Panc1 (cell line): ENCODE results near the gene TMEM170B.

Experiments used
- POLR2AphosphoS5 ChIP-seq: IDR thresholded peaks from 2 replicates; pipeline ENCODE4 v1.6.1; 2012; ENCODE audit warnings: mild to moderate bottlenecking, low read depth, low read length, moderate library complexity
- SIN3A ChIP-seq: IDR thresholded peaks from 2 replicates; pipeline ENCODE4 v1.6.1; 2012; ENCODE audit warnings: low read depth, mild to moderate bottlenecking, low read length, moderate library complexity, borderline replicate concordance; ENCODE audit not compliant: insufficient read depth
- TCF7L2 ChIP-seq: IDR thresholded peaks from 2 replicates; pipeline ENCODE4 v1.6.1; 2011; ENCODE audit warnings: mild to moderate bottlenecking, low read depth, low read length, inconsistent platforms
- TF ChIP-seq, protein P1 (sequence below): fragments of 450-650 bp; IDR thresholded peaks from 2 replicates; pipeline ENCODE4 v1.5.1; 2017; ENCODE audit warnings: mild to moderate bottlenecking
- TF ChIP-seq, protein P2 (sequence below), 2 experiments: IDR thresholded peaks; 2 replicates each; pipeline ENCODE4 v1.6.1; 2011 to 2012; ENCODE audit warnings: low read depth in 2 of 2, control low read depth in 1 of 2, low read length in 1 of 2, mild to moderate bottlenecking in 1 of 2, moderate library complexity in 1 of 2; ENCODE audit not compliant: insufficient read depth in 1 of 2

DNA sequence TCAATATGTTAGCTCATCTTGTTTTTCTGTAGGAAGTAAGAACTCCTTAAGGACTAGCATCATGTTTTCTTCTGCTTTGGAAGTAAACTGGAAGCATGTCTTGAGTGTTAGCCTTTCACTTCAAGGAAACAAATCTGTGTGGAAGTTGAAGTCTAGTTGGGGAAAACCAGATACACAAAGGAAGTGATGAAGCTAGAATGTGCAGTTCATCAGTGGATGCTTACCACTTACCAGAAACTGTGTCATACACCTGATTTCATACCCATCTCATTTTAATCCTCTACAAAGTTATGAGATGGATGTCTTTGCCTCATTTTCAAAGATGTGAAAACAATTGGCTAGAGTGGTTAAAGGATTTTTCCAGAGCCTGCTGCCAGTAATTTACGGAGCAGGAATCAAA, 75.8 kb downstream of the TMEM170B start:
- TF ChIP-seq POLR2AphosphoS5 (no peak), SIN3A (no peak), TCF7L2 (no peak)
- TF ChIP-seq, protein P1, sequence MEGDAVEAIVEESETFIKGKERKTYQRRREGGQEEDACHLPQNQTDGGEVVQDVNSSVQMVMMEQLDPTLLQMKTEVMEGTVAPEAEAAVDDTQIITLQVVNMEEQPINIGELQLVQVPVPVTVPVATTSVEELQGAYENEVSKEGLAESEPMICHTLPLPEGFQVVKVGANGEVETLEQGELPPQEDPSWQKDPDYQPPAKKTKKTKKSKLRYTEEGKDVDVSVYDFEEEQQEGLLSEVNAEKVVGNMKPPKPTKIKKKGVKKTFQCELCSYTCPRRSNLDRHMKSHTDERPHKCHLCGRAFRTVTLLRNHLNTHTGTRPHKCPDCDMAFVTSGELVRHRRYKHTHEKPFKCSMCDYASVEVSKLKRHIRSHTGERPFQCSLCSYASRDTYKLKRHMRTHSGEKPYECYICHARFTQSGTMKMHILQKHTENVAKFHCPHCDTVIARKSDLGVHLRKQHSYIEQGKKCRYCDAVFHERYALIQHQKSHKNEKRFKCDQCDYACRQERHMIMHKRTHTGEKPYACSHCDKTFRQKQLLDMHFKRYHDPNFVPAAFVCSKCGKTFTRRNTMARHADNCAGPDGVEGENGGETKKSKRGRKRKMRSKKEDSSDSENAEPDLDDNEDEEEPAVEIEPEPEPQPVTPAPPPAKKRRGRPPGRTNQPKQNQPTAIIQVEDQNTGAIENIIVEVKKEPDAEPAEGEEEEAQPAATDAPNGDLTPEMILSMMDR = no peak
- TF ChIP-seq, protein P2, sequence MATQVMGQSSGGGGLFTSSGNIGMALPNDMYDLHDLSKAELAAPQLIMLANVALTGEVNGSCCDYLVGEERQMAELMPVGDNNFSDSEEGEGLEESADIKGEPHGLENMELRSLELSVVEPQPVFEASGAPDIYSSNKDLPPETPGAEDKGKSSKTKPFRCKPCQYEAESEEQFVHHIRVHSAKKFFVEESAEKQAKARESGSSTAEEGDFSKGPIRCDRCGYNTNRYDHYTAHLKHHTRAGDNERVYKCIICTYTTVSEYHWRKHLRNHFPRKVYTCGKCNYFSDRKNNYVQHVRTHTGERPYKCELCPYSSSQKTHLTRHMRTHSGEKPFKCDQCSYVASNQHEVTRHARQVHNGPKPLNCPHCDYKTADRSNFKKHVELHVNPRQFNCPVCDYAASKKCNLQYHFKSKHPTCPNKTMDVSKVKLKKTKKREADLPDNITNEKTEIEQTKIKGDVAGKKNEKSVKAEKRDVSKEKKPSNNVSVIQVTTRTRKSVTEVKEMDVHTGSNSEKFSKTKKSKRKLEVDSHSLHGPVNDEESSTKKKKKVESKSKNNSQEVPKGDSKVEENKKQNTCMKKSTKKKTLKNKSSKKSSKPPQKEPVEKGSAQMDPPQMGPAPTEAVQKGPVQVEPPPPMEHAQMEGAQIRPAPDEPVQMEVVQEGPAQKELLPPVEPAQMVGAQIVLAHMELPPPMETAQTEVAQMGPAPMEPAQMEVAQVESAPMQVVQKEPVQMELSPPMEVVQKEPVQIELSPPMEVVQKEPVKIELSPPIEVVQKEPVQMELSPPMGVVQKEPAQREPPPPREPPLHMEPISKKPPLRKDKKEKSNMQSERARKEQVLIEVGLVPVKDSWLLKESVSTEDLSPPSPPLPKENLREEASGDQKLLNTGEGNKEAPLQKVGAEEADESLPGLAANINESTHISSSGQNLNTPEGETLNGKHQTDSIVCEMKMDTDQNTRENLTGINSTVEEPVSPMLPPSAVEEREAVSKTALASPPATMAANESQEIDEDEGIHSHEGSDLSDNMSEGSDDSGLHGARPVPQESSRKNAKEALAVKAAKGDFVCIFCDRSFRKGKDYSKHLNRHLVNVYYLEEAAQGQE (IDR thresholded peaks at IDR 0.05; ENCODE audit: insufficient read depth in 1 of 2, low read depth in 2 of 2, low read length in 1 of 2) = no peak
